ENCODE data around the gene BMF.
A peak's percentile ranks its signal among the peaks of the same experiment; 100 is the strongest.

The BMF gene

DNA sequence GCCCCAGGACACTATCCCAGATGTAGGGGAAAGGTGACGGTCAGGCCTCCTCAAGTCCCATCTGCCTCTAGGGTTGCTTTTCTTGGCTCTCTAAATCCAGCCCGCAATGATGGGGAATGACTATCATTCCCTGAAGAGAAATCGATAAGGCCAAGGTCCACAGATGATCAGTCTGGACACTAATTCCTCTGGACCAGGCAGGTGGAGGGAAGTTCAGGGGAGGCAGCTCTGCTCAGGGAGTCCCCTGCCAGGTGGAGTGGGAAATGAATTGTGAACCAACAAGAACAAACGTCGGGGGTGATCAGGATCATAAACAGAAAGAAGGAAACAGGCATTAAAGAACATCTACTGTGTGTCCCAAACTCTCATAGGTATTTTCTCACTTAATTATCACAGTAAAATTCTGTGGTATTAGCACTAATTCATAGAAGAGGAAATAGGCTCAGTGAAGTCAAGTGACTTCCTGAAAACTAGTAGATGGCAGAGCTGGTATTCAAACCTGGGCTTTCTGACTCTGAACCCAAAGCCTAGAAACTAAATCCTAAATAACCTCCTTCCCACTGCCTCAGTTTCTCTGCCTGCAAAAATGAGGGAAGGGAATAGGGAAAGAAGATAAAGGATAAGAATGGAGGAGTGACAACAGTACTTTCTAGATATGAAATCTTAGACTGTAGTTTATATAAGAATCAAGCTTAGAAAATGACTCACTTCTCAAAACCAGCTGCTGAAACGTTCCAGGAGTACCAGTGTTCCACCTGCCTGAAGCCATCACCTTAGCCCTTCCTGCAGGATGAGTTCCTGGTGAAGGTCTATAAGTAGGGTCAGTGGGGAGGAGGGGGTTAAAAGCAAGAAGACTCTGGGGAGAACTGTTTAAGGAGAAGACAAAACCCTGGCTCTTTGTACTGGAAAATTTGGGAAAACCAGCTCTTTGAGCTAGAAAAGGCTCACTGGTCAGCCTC, 7.5 kb downstream of the BMF start:
- no peak for DNase-seq

DNA sequence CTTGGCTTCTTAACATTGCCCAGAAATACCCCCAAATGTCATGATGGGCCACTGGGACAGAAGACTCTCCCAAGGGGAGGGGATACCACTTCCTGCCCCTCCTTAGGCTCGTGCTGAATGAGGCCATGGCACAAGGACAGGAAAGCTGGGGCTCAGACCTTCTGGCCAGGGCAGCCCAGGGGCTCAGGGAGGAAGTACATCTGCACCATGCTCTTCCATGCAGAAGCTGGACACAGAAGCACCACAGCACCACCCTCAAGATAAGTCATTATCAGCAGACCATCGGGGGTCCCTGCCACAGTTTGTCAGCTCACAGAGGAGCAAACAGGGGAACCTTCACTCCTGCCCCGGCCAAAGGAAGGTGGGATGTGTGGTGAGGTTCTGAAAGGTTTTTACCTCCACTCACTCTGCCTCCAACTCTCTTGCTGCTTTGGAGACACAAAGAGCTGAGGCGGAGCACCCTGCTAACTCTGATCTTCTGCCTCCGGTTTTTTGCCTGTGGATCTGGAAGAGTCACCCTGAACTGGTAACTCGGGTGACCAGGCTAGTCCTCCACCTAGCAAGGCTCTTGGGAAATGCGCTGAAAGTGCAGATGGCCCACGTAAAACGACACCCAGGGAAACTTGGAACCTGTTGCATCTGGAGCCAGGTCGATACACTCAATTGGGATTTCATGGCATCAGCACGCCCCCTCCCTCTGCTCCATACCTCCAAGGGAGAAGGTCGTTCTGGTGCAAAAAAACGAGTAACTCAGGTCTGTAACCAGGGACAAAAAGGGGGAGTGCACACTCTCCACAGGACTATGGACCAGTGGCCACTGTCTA, 8.3 kb downstream of the BMF start:
- DNase-seq = no peak

GRCh38 chr15:40098489-40099261, 10.0 kb downstream of the BMF start:
- DNase-seq = peak; percentile 68 to 75

GRCh38 chr15:40097968-40098476, 10.7 kb downstream of the BMF start:
- no peak for DNase-seq

GRCh38 chr15:40097096-40097967, 11.3 kb downstream of the BMF start:
- DNase-seq = no peak

DNA sequence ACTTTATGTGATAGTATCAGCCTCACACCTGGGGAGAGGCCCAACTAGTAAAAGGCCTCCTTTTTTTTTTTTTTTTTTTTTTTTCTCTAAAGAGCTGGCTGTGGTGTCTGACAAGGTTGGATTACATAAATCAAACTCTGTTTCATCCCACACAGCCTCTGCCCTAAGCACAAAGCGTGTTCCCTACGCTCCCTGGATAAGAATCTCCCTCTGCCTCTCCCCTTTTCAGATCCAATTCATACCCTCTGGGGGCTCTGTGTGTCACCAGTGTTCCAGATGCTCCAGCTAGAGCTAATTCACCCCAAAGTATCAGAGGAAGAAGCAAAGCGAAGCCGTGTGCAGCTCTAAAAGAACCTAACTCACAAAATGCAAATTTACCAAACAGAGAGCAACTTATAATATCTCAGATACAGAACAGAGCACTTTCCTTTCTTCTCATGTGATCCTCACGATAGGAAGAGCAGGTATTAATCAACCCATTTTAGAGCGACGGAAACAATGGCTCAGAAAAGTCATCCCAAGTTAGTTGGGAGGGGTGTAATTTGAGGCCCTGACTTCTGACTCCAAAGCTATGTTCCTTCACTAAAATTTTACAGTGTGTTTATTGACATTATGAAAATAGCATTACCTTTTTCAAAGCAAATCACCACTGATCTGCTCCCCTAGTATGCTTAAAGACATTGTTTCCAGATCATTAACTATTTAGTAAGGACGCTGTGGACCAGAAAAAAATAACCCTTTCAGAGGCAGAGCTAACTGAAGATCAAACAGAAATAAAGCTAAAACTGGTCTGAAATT, 12.4 kb downstream of the BMF start:
- DNase-seq = no peak

DNA sequence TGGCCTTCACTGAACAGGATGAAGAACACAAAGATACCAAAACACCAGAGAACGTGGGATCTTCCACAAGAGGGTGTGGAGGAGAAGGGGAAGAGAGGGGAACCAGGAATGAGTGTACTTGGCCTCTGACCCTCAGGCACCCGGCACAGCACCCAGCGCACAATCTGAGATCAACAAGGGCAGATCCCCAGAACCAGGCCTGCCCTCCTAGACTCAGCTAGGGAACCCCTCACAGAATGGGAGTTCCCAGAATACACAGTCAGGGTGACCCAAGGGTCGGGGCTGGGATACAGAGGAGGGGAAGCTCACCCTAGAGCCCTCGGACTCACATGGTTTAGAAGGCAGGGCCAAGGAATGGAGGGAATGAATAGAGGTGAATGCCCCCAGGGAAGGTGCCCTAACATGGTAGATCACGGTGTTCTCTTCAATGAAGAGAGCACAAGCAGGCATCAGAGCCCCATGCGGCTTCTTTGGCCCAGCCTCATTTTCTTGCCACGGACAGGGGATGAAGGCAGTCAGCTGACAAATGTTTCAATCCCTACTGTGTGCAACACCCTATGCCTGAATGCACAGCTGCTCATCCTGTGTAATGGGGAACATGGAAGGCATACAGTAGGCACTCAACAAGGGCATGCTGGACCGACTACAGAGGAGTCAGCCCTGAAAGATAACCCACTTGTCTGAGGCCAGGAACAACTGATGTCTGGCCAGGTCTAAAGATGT, 13.1 kb downstream of the BMF start:
- no peak for DNase-seq

DNA sequence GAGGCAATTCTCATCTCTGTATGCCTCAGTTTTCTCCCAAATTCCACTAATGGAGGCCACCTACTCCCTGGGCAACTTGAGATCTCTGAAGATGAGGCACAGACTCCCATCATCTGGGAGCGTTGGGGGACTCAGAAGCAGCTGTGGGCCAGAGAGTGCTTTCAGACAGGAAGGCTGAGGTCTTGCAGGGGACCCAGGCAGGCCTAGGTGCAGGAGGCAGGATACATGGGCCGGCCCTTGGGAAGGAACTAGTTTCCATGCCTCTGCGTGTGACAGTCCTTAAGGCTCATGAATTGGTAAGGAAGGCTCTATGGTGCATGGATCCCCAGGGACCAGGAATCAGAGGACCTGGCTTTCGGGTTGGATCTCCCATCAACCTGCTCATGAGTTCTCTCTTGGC, 14.5 kb downstream of the BMF start:
- no peak for DNase-seq

- no peak for DNase-seq
Observed at GRCh38 chr15:40092979-40093869, 15.5 kb downstream of the BMF start.

GRCh38 chr15:40092256-40092978, 16.3 kb downstream of the BMF start:
- DNase-seq = no peak

GRCh38 chr15:40091861-40092255, 16.8 kb downstream of the BMF start:
- DNase-seq = no peak

DNA sequence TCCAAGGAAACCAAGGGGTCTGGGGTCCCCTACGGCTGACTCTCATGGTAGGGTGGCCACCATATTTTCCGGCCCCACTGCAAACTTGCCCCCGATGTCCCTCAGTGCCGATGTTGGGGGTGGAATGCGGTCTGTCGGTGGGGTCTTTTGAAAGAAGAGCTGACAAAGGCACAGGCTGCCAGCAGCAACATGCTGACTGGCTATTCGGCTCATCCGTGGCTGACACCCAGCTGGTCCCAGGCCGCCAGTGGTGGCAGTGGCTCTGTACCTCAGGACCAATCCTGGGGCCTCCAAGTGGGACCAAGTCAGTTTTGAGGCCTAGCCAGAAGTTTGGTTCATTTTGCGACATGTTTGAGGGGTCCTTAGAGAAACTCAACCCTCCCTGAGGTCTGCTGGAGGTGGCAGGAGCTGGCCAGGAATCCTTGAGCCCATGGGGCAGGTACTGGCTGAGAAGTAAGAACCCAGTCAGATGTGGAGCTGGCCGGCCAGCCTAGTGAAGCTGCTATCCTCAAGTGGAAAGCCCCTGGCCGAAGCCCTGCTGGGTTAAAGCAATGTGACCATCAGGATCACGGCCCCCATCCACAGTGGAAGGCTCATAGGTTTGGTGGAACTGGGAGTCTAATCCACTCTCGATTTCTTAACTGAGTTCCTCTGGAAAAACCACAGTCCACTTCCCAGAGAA, 17.8 kb downstream of the BMF start:
- DNase-seq = no peak

GRCh38 chr15:40088929-40089755, 19.5 kb downstream of the BMF start:
- DNase-seq = no peak

- DNase-seq = no peak
Observed at GRCh38 chr15:40087991-40088928, 20.4 kb downstream of the BMF start.

- no peak for DNase-seq
Observed at GRCh38 chr15:40087068-40087810, 21.4 kb downstream of the BMF start.
